ENCODE measurements around the gene ATP6V1B1.

GRCh38 chr2:70923378-70924015 is 12.2 kb upstream of the ATP6V1B1 start:
- TF ChIP-seq CTCF (conservative IDR thresholded peaks at IDR 0.05; ENCODE audit: low read length) (peak; percentile 73), EZH2phosphoT487 (IDR thresholded peaks at IDR 0.05; ENCODE audit: borderline replicate concordance) (no peak)

Measured in Loucy (cell line).